SK-N-SH (cell line): ENCODE data around the gene GUCY1A1. TPM values are rescaled to one million over a fixed set of nuclear protein-coding genes. Genes with fewer than 3 reads are reported as not detected.

Experiments
- CTCF ChIA-PET: fragments of 300-600, 350-600 bp; formaldehyde crosslinking; extraction: SDS; loops from one replicate; lab custom pipeline; 2021; lab: Yijun Ruan, JAX
- POLR2A ChIA-PET: fragments of 350-600 bp; sonication (Branson Sonifier 250); formaldehyde crosslinking; extraction: SDS; loops from one replicate; lab custom pipeline; 2020; ENCODE audit warnings: antibody characterized with exemption, inconsistent platforms; lab: Yijun Ruan, JAX
- DNase-seq: peaks from one replicate; pipeline ENCODE4 v3.0.0; 2012
- H2AFZ ChIP-seq: fragments of 200-600 bp; sonication (generic); 2 replicates; pipeline ENCODE4 v1.8.1; 2016; ENCODE audit warnings: antibody characterized with exemption, mild to moderate bottlenecking, low read depth
- H3F3A ChIP-seq: fragments of 200-600 bp; sonication (generic); replicated peaks from 2 replicates; pipeline ENCODE3; 2016; ENCODE audit warnings: antibody characterized with exemption, mild to moderate bottlenecking; ENCODE audit not compliant: insufficient read depth
- H3K27ac ChIP-seq, 2 experiments: fragments of 200-500 bp in 1 of 2; fragments of 200-600 bp in 1 of 2; sonication (Bioruptor generic) in 1 of 2; sonication (generic), shearing (Covaris generic) in 1 of 2; 2 replicates each; pipeline versions ENCODE4 v1.5.1 to v1.6.1; 2014 to 2016; ENCODE audit warnings: low read depth in 2 of 2, inconsistent platforms in 1 of 2, low read length in 1 of 2, mild to moderate bottlenecking in 1 of 2, mixed read lengths in 1 of 2
- H3K27me3 ChIP-seq: fragments of 200-600 bp; sonication (generic), shearing (Covaris generic); 2 replicates; pipeline ENCODE4 v1.6.1; 2016; ENCODE audit warnings: mixed run types; ENCODE audit not compliant: insufficient read depth
- H3K36me3 ChIP-seq, 2 experiments: fragments of 200-500 bp in 1 of 2; fragments of 200-600 bp in 1 of 2; sonication (Bioruptor generic) in 1 of 2; sonication (generic) in 1 of 2; replicated peaks in 1 of 2; 2 replicates each; pipeline versions ENCODE3 to v1.5.1; 2014 to 2016; ENCODE audit warnings: low read length in 1 of 2, mild to moderate bottlenecking in 1 of 2; ENCODE audit not compliant: insufficient read depth in 2 of 2, control insufficient read depth in 1 of 2
- H3K4me1 ChIP-seq, 2 experiments: fragments of 200-500 bp in 1 of 2; fragments of 200-600 bp in 1 of 2; sonication (Bioruptor generic) in 1 of 2; sonication (generic), shearing (Covaris generic) in 1 of 2; 2 replicates each; pipeline versions ENCODE4 v1.5.1 to v1.6.1; 2014 to 2016; ENCODE audit warnings: low read depth in 1 of 2, low read length in 1 of 2, mixed run types in 1 of 2; ENCODE audit not compliant: insufficient read depth in 2 of 2, control insufficient read depth in 1 of 2
- H3K4me2 ChIP-seq: fragments of 200-600 bp; sonication (generic), shearing (Covaris generic); 2 replicates; pipeline ENCODE4 v1.6.1; 2017; ENCODE audit warnings: mixed run types
- H3K4me3 ChIP-seq, 2 experiments: fragments of 200-500 bp in 1 of 2; fragments of 200-600 bp in 1 of 2; sonication (Bioruptor generic) in 1 of 2; sonication (generic), shearing (Covaris generic) in 1 of 2; 2 replicates each; pipeline versions ENCODE4 v1.5.1 to v1.8.1; 2014 to 2016; ENCODE audit warnings: low read depth in 2 of 2, inconsistent platforms in 1 of 2, low read length in 1 of 2, mild to moderate bottlenecking in 1 of 2, mixed read lengths in 1 of 2, moderate library complexity in 1 of 2
- H3K79me2 ChIP-seq: fragments of 200-600 bp; sonication (generic); 2 replicates; pipeline ENCODE4 v1.8.1; 2017; ENCODE audit warnings: mild to moderate bottlenecking; ENCODE audit not compliant: insufficient read depth
- H3K9ac ChIP-seq: fragments of 200-600 bp; sonication (generic); 2 replicates; pipeline ENCODE4 v1.6.1; 2017; ENCODE audit warnings: mixed run types
- H3K9me2 ChIP-seq: fragments of 200-600 bp; sonication (generic); 2 replicates; pipeline ENCODE4 v1.6.1; 2017; ENCODE audit warnings: mixed run types
- H3K9me3 ChIP-seq: fragments of 200-600 bp; sonication (generic); 2 replicates; pipeline ENCODE4 v1.6.1; 2017; ENCODE audit warnings: mixed run types, mild to moderate bottlenecking, moderate library complexity
- H4K20me1 ChIP-seq: fragments of 200-600 bp; sonication (generic); 2 replicates; pipeline ENCODE4 v1.6.1; 2017; ENCODE audit warnings: mild to moderate bottlenecking, mixed run types; ENCODE audit not compliant: insufficient read depth
- CHD2 ChIP-seq: fragments of 150-350 bp; IDR thresholded peaks from 2 replicates; pipeline ENCODE4 v1.6.1; 2018; ENCODE audit warnings: low read length; ENCODE audit not compliant: partially characterized antibody
- ELF1 ChIP-seq: IDR thresholded peaks from 2 replicates; pipeline ENCODE4 v1.4.0; 2012
- EP300 ChIP-seq, 2 experiments: IDR thresholded peaks; 2 replicates each; pipeline versions ENCODE4 v1.4.0 to v1.6.1; 2012; ENCODE audit warnings: borderline replicate concordance in 1 of 2, low read depth in 1 of 2, low read length in 1 of 2
- EZH2phosphoT487 ChIP-seq: fragments of 200-600 bp; sonication (generic); IDR thresholded peaks from 2 replicates; pipeline ENCODE4 v1.6.1; 2017; ENCODE audit warnings: low read depth, mixed run types, mild to moderate bottlenecking, antibody characterized with exemption, moderate library complexity, borderline replicate concordance
- FOSL2 ChIP-seq: IDR thresholded peaks from 2 replicates; pipeline ENCODE4 v1.4.0; 2012; ENCODE audit warnings: low read depth, mild to moderate bottlenecking, moderate library complexity, borderline replicate concordance
- FOXM1 ChIP-seq: IDR thresholded peaks from 2 replicates; pipeline ENCODE4 v1.4.0; 2012; ENCODE audit warnings: low read depth, mild to moderate bottlenecking
- GATA2 ChIP-seq: sonication (generic); formaldehyde crosslinking; IDR thresholded peaks from 2 replicates; pipeline ENCODE4 v1.5.0; 2020; ENCODE audit warnings: mild to moderate bottlenecking, missing genetic modification reagents
- MEF2A ChIP-seq: IDR thresholded peaks from 2 replicates; pipeline ENCODE4 v1.4.0; 2012; ENCODE audit warnings: low read depth, borderline replicate concordance
- MXI1 ChIP-seq: IDR thresholded peaks from 2 replicates; pipeline ENCODE4 v1.6.1; 2012; ENCODE audit warnings: mild to moderate bottlenecking, low read depth, low read length, improper control_type of control experiment
- NFIC ChIP-seq: IDR thresholded peaks from 2 replicates; pipeline ENCODE4 v1.4.0; 2012; ENCODE audit warnings: borderline replicate concordance
- SIN3A ChIP-seq: IDR thresholded peaks from 2 replicates; pipeline ENCODE4 v1.6.1; 2012; ENCODE audit warnings: low read depth, mild to moderate bottlenecking, low read length, moderate library complexity, borderline replicate concordance
- SMC3 ChIP-seq: IDR thresholded peaks from 2 replicates; pipeline ENCODE4 v1.6.1; 2012; ENCODE audit warnings: low read depth, low read length, improper control_type of control experiment
- TAF1 ChIP-seq: IDR thresholded peaks from 2 replicates; pipeline ENCODE4 v1.6.1; 2012; ENCODE audit warnings: low read depth, mild to moderate bottlenecking, low read length, moderate library complexity, borderline replicate concordance
- TCF12 ChIP-seq: IDR thresholded peaks from 2 replicates; pipeline ENCODE4 v1.4.0; 2012
- USF2 ChIP-seq: fragments of 150-350 bp; IDR thresholded peaks from 2 replicates; pipeline ENCODE4 v1.6.1; 2017; ENCODE audit warnings: antibody characterized with exemption, low read length, low read depth, borderline replicate concordance
- YY1 ChIP-seq: IDR thresholded peaks from 2 replicates; pipeline ENCODE4 v1.4.0; 2012; ENCODE audit warnings: low read depth, mild to moderate bottlenecking
- polyA plus RNA-seq, 3 experiments: library from polyadenylated mRNA; depleted of rRNA; stranded (reverse); fragments of >200 nt; gene quantifications; 2 replicates each; pipeline ENCODE4 v1.2.3, GENCODE V29; 2012
- TF ChIP-seq, protein P1 (sequence below): fragments of 200-600 bp; sonication (generic); IDR thresholded peaks from 2 replicates; pipeline ENCODE4 v1.6.1; 2017; ENCODE audit warnings: antibody characterized with exemption, mild to moderate bottlenecking, moderate library complexity
- TF ChIP-seq, protein P2 (sequence below): IDR thresholded peaks from 2 replicates; pipeline ENCODE4 v1.4.0; 2012; ENCODE audit warnings: low read depth, borderline replicate concordance
- TF ChIP-seq, protein P3 (sequence below): fragments of 150-350 bp; IDR thresholded peaks from 2 replicates; pipeline ENCODE4 v1.6.1; 2016; ENCODE audit warnings: mild to moderate bottlenecking, low read depth, low read length
- TF ChIP-seq, protein P4 (sequence below): IDR thresholded peaks from 2 replicates; pipeline ENCODE4 v1.4.0; 2012; ENCODE audit warnings: low read depth, borderline replicate concordance

GUCY1A1 gene
- polyA plus RNA-seq, 1 of the 3 experiments (the other 2 are of a cell fraction): 0.03 TPM

GRCh38 chr4:155768370-155768769 lies 101.7 kb downstream of the GUCY1A1 start:
- Histone ChIP-seq H3K79me2 (no peaks in the 10 kb centered on the region), H3K27me3 (no peaks in the 10 kb centered on the region), H3K4me2 (no peak overlapping the region), H3F3A (no peaks in the 10 kb centered on the region), H2AFZ (no peak overlapping the region), H3K9me3 (no peaks in the 10 kb centered on the region), H3K4me1 (no peaks in the 10 kb centered on the region), H3K27ac (no peak overlapping the region), H3K9me2 (no peaks in the 10 kb centered on the region), H3K36me3 (no peaks in the 10 kb centered on the region), H3K4me3 (no peak overlapping the region), H3K9ac (no peak overlapping the region), H4K20me1 (no peaks in the 10 kb centered on the region)
- TF ChIP-seq NFIC (no peak), EP300 (IDR thresholded peaks at IDR 0.05; ENCODE audit: borderline replicate concordance in 1 of 2, low read depth in 1 of 2, low read length in 1 of 2) (no peak), YY1 (no peak), SMC3 (no peak), FOXM1 (no peak), ELF1 (no peak), CHD2 (no peak), USF2 (no peak), TCF12 (no peak), SIN3A (no peak), FOSL2 (no peak), MXI1 (no peak), MEF2A (no peak), TAF1 (no peak), GATA2 (CRISPR knock-in tag) (no peak), EZH2phosphoT487 (no peak)
- TF ChIP-seq, protein P1, sequence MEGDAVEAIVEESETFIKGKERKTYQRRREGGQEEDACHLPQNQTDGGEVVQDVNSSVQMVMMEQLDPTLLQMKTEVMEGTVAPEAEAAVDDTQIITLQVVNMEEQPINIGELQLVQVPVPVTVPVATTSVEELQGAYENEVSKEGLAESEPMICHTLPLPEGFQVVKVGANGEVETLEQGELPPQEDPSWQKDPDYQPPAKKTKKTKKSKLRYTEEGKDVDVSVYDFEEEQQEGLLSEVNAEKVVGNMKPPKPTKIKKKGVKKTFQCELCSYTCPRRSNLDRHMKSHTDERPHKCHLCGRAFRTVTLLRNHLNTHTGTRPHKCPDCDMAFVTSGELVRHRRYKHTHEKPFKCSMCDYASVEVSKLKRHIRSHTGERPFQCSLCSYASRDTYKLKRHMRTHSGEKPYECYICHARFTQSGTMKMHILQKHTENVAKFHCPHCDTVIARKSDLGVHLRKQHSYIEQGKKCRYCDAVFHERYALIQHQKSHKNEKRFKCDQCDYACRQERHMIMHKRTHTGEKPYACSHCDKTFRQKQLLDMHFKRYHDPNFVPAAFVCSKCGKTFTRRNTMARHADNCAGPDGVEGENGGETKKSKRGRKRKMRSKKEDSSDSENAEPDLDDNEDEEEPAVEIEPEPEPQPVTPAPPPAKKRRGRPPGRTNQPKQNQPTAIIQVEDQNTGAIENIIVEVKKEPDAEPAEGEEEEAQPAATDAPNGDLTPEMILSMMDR: no peak
- TF ChIP-seq, protein P2, sequence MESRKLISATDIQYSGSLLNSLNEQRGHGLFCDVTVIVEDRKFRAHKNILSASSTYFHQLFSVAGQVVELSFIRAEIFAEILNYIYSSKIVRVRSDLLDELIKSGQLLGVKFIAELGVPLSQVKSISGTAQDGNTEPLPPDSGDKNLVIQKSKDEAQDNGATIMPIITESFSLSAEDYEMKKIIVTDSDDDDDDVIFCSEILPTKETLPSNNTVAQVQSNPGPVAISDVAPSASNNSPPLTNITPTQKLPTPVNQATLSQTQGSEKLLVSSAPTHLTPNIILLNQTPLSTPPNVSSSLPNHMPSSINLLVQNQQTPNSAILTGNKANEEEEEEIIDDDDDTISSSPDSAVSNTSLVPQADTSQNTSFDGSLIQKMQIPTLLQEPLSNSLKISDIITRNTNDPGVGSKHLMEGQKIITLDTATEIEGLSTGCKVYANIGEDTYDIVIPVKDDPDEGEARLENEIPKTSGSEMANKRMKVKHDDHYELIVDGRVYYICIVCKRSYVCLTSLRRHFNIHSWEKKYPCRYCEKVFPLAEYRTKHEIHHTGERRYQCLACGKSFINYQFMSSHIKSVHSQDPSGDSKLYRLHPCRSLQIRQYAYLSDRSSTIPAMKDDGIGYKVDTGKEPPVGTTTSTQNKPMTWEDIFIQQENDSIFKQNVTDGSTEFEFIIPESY: no peak
- TF ChIP-seq, protein P3, sequence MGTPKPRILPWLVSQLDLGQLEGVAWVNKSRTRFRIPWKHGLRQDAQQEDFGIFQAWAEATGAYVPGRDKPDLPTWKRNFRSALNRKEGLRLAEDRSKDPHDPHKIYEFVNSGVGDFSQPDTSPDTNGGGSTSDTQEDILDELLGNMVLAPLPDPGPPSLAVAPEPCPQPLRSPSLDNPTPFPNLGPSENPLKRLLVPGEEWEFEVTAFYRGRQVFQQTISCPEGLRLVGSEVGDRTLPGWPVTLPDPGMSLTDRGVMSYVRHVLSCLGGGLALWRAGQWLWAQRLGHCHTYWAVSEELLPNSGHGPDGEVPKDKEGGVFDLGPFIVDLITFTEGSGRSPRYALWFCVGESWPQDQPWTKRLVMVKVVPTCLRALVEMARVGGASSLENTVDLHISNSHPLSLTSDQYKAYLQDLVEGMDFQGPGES: no peak
- TF ChIP-seq, protein P4, sequence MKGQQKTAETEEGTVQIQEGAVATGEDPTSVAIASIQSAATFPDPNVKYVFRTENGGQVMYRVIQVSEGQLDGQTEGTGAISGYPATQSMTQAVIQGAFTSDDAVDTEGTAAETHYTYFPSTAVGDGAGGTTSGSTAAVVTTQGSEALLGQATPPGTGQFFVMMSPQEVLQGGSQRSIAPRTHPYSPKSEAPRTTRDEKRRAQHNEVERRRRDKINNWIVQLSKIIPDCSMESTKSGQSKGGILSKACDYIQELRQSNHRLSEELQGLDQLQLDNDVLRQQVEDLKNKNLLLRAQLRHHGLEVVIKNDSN: no peak
- CTCF ChIA-PET: no interaction called here
- POLR2A ChIA-PET: no interaction called here
- no peak for DNase-seq
